Measurements from ENCODE around the gene FBXL7. TPM values are rescaled to one million over a fixed set of nuclear protein-coding genes. Genes with fewer than 3 reads are reported as not detected.
"Not testable (repeated sequence)": the region's sequence is repeated elsewhere in the genome, so short reads cannot be mapped to it uniquely, and the experiment has no call there.

The FBXL7 gene
- total and polyA plus RNA-seq, 5 donors, result 10.2 to 22.2 (median 17.9) TPM

- H3K4me3 ChIP-seq (ENCODE audit: low read length); H3K27me3 ChIP-seq (ENCODE audit: control insufficient read depth, insufficient read depth); H3K4me1 ChIP-seq (ENCODE audit: control insufficient read depth, insufficient read depth, low read length); H3K9me3 ChIP-seq (ENCODE audit: control insufficient read depth, low read length); DNase-seq; ATAC-seq; H3K27ac ChIP-seq (ENCODE audit: low read length); intact Hi-C loops (cut with DNase I): not testable (repeated sequence)
- 100% methylated on average over 1 of the region's 1 CpG for WGBS
Measured at GRCh38 chr5:15872259-15872658, 372.3 kb downstream of the FBXL7 start.

DNA sequence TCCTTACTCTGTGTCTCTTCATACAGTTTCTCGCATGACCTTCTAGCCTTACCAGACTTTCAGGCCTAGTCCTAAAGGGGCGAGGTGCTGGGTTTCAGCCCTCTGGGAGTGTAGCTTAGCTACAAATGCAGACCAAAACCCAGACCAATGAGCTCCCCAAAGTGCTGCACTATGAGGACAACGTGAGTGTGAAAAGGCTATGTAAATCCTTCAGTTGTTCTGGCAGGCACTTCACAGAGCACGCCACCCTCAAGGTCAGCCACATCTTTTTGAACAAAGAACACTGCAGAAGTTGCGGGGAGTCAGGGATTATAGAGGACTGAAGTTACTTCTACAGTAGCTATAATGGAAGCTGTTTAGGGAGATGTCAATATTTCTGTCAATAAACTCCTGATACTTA, 377.9 kb downstream of the FBXL7 start:
- ATAC-seq, result peak in 1 of 2 donors; percentile 41
- Histone ChIP-seq H3K27ac (ENCODE audit: low read length) (no peak overlapping the region), H3K4me1 (ENCODE audit: control insufficient read depth, insufficient read depth, low read length) (no peaks in the 10 kb centered on the region), H3K9me3 (ENCODE audit: control insufficient read depth, low read length) (no peaks in the 10 kb centered on the region), H3K4me3 (ENCODE audit: low read length) (no peak overlapping the region), H3K27me3 (ENCODE audit: control insufficient read depth, insufficient read depth) (no peaks in the 10 kb centered on the region)
- intact Hi-C loops (cut with DNase I), result no loop called here
- 78% methylated on average over 5 of the region's 5 CpGs for WGBS
- no peak for DNase-seq

DNA sequence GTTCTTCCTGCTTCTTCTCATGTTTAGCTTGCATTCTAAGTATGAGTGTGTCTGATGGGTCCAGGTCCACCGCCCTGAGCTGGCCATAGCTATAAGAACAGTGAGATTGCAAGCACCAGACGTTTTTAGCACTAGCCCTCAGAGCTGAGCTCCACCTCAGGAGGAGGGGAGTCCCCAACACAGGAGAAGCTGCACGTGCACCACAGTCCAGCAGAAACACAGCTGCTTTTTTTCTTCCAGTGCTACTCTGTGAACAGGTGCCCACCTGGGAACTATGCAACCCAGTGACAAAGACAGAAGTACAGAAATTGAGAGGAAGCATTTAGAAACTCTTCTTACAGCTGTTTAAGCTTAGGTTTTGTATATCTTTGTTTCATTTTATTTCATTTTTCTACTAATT, 380.2 kb downstream of the FBXL7 start:
- WGBS, result 55% methylated on average over 3 of the region's 3 CpGs
- intact Hi-C loops (cut with DNase I), result no loop called here
- peaks cover 2% of the 10 kb centered on the region for H3K9me3 ChIP-seq (ENCODE audit: control insufficient read depth, low read length)
- H3K4me1 ChIP-seq (ENCODE audit: control insufficient read depth, insufficient read depth, low read length), result no peaks in the 10 kb centered on the region
- ATAC-seq (no peak), DNase-seq (no peak)
- no peak overlapping the region for H3K27ac ChIP-seq (ENCODE audit: low read length)
- H3K27me3 ChIP-seq (ENCODE audit: control insufficient read depth, insufficient read depth), result no peaks in the 10 kb centered on the region
- no peak overlapping the region for H3K4me3 ChIP-seq (ENCODE audit: low read length)

GRCh38 chr5:15885156-15885555, 385.2 kb downstream of the FBXL7 start:
- H3K27ac ChIP-seq (ENCODE audit: low read length), result no peak overlapping the region
- intact Hi-C loops (cut with DNase I), result no loop called here
- 84% methylated on average over 3 of the region's 3 CpGs for WGBS
- H3K4me1 ChIP-seq (ENCODE audit: control insufficient read depth, insufficient read depth, low read length), result no peaks in the 10 kb centered on the region
- H3K9me3 ChIP-seq (ENCODE audit: control insufficient read depth, low read length), result peaks cover 2% of the 10 kb centered on the region
- no peak overlapping the region for H3K4me3 ChIP-seq (ENCODE audit: low read length)
- DNase-seq, result no peak
- no peaks in the 10 kb centered on the region for H3K27me3 ChIP-seq (ENCODE audit: control insufficient read depth, insufficient read depth)
- ATAC-seq, result no peak

DNA sequence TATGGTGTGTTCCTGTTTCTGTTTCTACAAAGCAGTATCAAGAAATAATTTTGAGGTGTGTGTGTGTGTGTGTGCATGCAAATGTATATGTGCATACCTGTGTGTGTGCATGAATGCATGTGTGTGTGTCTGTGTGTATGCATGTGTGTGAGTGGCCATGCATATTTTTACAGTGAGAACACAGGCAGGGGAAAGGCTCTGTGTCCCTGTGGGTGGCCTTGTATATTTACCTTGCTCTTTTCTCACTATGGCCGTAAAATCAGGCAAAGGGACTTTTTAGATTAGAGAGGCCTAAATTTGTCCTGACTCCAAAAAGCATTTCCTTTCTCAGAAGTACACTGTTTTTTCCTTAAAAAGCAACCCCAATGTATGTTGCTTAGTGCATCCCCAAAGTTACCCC, 386.2 kb downstream of the FBXL7 start:
- H3K27me3 ChIP-seq (ENCODE audit: control insufficient read depth, insufficient read depth), result no peaks in the 10 kb centered on the region
- intact Hi-C loops (cut with DNase I), result no loop called here
- H3K4me3 ChIP-seq (ENCODE audit: low read length), result no peak overlapping the region
- H3K9me3 ChIP-seq (ENCODE audit: control insufficient read depth, low read length), result peaks cover 4% of the 10 kb centered on the region
- H3K27ac ChIP-seq (ENCODE audit: low read length), result no peak overlapping the region
- DNase-seq (no peak), ATAC-seq (no peak)
- WGBS, result 80% methylated on average over 1 of the region's 1 CpG
- no peaks in the 10 kb centered on the region for H3K4me1 ChIP-seq (ENCODE audit: control insufficient read depth, insufficient read depth, low read length)

DNA sequence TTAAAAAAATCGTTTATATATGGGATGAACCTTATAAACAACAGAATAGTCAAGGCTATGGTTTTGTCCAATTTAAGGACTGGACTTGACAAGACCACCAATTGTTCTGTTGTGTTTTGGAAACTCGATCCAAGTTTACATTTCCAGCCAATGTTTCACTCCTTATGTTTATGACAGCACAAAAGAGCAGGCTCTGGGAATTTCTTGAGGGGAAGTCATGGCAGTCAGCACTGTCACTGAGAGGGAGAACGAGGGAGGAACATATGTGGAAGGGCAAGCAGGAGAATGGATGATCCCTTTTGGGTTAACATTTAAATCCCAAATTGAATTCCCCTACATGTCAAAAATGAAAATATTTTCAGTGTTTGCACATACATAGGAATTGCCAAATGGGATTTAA, 387.1 kb downstream of the FBXL7 start:
- no peaks in the 10 kb centered on the region for H3K4me1 ChIP-seq (ENCODE audit: control insufficient read depth, insufficient read depth, low read length)
- DNase-seq, result no peak
- no peak for ATAC-seq
- H3K9me3 ChIP-seq (ENCODE audit: control insufficient read depth, low read length), result peaks cover 4% of the 10 kb centered on the region
- H3K4me3 ChIP-seq (ENCODE audit: low read length), result no peak overlapping the region
- 69% methylated on average over 3 of the region's 3 CpGs for WGBS
- H3K27ac ChIP-seq (ENCODE audit: low read length), result no peak overlapping the region
- no peaks in the 10 kb centered on the region for H3K27me3 ChIP-seq (ENCODE audit: control insufficient read depth, insufficient read depth)
- intact Hi-C loops (cut with DNase I), result no loop called here

DNA sequence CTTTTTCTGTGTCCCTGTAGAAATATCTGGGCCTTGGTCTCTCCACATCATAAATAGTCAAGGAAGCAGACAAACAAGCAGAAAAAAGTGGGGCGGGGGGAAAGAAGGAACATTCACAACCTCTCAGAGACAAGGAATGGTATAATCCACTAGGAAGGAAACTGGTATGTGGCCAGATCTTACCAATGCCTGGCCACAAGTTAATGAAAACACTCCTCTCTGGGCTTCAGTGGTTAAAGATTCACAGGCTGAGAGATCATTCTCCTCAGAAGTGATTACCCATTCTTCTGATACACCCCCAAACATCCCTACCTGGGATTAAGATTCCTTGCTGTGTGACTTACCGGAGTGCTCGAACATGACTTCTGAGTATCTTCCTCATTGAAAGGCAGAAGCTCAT, 389.0 kb downstream of the FBXL7 start:
- peaks cover 4% of the 10 kb centered on the region for H3K9me3 ChIP-seq (ENCODE audit: control insufficient read depth, low read length)

GRCh38 chr5:15893866-15894265, 393.9 kb downstream of the FBXL7 start:
- no peak for DNase-seq
- 98% methylated on average over 11 of the region's 11 CpGs for WGBS
- Histone ChIP-seq H3K9me3 (ENCODE audit: control insufficient read depth, low read length) (peaks cover 2% of the 10 kb centered on the region), H3K27ac (ENCODE audit: low read length) (no peak overlapping the region), H3K4me1 (ENCODE audit: control insufficient read depth, insufficient read depth, low read length) (no peaks in the 10 kb centered on the region), H3K27me3 (ENCODE audit: control insufficient read depth, insufficient read depth) (no peaks in the 10 kb centered on the region), H3K4me3 (ENCODE audit: low read length) (no peak overlapping the region)
- intact Hi-C loops (cut with DNase I), result no loop called here
- ATAC-seq, result no peak

More for the DNA sequence above, 389.0 kb downstream of the FBXL7 start:
- WGBS, result 93% methylated on average over 3 of the region's 3 CpGs
- intact Hi-C loops (cut with DNase I), result no loop called here
- Histone ChIP-seq H3K4me3 (ENCODE audit: low read length) (no peak overlapping the region), H3K27ac (ENCODE audit: low read length) (no peak overlapping the region), H3K27me3 (ENCODE audit: control insufficient read depth, insufficient read depth) (no peaks in the 10 kb centered on the region), H3K4me1 (ENCODE audit: control insufficient read depth, insufficient read depth, low read length) (no peaks in the 10 kb centered on the region)
- no peak for ATAC-seq
- DNase-seq, result no peak

- H3K4me3 ChIP-seq (ENCODE audit: low read length), result no peak overlapping the region
- H3K9me3 ChIP-seq (ENCODE audit: control insufficient read depth, low read length), result no peaks in the 10 kb centered on the region
- ATAC-seq (peak; percentile 47 to 75), DNase-seq (no peak)
- H3K27me3 ChIP-seq (ENCODE audit: control insufficient read depth, insufficient read depth), result no peaks in the 10 kb centered on the region
- H3K4me1 ChIP-seq (ENCODE audit: control insufficient read depth, insufficient read depth, low read length), result no peaks in the 10 kb centered on the region
- no peak overlapping the region for H3K27ac ChIP-seq (ENCODE audit: low read length)
- intact Hi-C loops (cut with DNase I), result no loop called here
- WGBS, result 76% methylated on average over 3 of the region's 3 CpGs
Measured at GRCh38 chr5:15897656-15898055, 397.7 kb downstream of the FBXL7 start.

GRCh38 chr5:15898641-15899040, 398.7 kb downstream of the FBXL7 start:
- H3K4me3 ChIP-seq (ENCODE audit: low read length), result no peak overlapping the region
- H3K4me1 ChIP-seq (ENCODE audit: control insufficient read depth, insufficient read depth, low read length), result no peaks in the 10 kb centered on the region
- DNase-seq, result no peak
- ATAC-seq, result no peak
- intact Hi-C loops (cut with DNase I), result no loop called here
- H3K9me3 ChIP-seq (ENCODE audit: control insufficient read depth, low read length), result no peaks in the 10 kb centered on the region
- no peaks in the 10 kb centered on the region for H3K27me3 ChIP-seq (ENCODE audit: control insufficient read depth, insufficient read depth)
- no peak overlapping the region for H3K27ac ChIP-seq (ENCODE audit: low read length)
- 91% methylated on average over 6 of the region's 6 CpGs for WGBS

DNA sequence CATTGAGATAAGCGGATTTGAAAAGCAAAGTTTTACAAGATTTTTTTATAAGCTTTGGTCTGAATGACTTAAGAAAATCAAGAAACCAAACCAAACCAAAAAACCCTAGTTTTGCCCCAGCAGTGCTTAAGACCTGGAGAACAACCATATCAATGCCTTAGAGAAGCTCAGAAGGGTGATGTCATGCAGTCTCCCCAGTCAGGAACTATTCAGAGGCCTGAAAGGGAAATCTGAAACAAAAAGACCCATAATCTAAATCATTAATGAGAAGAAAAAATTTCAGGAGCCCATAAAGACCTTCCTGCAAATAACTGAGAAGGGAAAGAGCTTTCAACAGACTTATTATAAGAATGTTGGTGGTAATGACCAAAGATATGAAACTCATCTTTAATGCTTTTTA, 399.5 kb downstream of the FBXL7 start:
- H3K9me3 ChIP-seq (ENCODE audit: control insufficient read depth, low read length), result no peaks in the 10 kb centered on the region
- no peak overlapping the region for H3K27ac ChIP-seq (ENCODE audit: low read length)
- H3K4me3 ChIP-seq (ENCODE audit: low read length), result no peak overlapping the region
- DNase-seq (no peak), ATAC-seq (no peak)
- no peaks in the 10 kb centered on the region for H3K27me3 ChIP-seq (ENCODE audit: control insufficient read depth, insufficient read depth)
- intact Hi-C loops (cut with DNase I), result no loop called here
- 100% methylated on average over 1 of the region's 1 CpG for WGBS
- no peaks in the 10 kb centered on the region for H3K4me1 ChIP-seq (ENCODE audit: control insufficient read depth, insufficient read depth, low read length)

- ATAC-seq (no peak), DNase-seq (no peak)
- Histone ChIP-seq H3K27me3 (ENCODE audit: control insufficient read depth, insufficient read depth) (no peaks in the 10 kb centered on the region), H3K4me1 (ENCODE audit: control insufficient read depth, insufficient read depth, low read length) (no peaks in the 10 kb centered on the region), H3K9me3 (ENCODE audit: control insufficient read depth, low read length) (no peaks in the 10 kb centered on the region), H3K4me3 (ENCODE audit: low read length) (no peak overlapping the region), H3K27ac (ENCODE audit: low read length) (no peak overlapping the region)
- intact Hi-C loops (cut with DNase I), result no loop called here
- WGBS, result 69% methylated on average over 2 of the region's 2 CpGs
Measured at GRCh38 chr5:15901151-15901550, 401.2 kb downstream of the FBXL7 start.

Measured in right cardiac atrium (tissue), 5 donors.